ENCODE data around the gene NLGN1.

DNA sequence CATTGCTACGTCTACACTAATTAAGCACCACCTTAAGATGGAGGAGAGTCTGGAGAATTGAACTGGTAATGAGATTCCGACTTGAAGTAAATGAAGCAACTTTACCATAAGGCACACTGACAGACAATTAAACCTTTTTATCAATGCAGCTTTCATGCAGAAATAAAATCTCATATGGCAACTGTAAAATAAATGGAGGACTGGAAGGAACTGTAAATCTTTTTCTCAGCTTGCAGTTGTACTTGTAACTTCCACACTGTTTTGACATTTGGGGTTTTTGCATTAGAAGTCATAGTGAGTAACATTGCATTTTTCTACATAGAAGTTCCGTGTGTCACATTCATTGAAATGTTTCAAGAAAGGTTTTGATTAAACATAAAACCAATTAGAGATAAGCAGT lies 705.3 kb downstream of the NLGN1 start:
- TF ChIP-seq POLR2A (IDR thresholded peaks at IDR 0.05; ENCODE audit: low read depth, low read length) = no peak
- TF ChIP-seq POLR2AphosphoS5 (IDR thresholded peaks at IDR 0.05; ENCODE audit: low read depth, low read length) = no peak

Measured in GM12892 (cell line).